Lower lobe of right lung (tissue), 2 donors: Measurements from ENCODE around the gene ARHGAP40. TPM values are rescaled to one million over a fixed set of nuclear protein-coding genes. Genes with fewer than 3 reads are reported as not detected.
"Not testable (repeated sequence)": the region's sequence is repeated elsewhere in the genome, so short reads cannot be mapped to it uniquely, and the experiment has no call there.

ENCODE experiments used
- ATAC-seq, 2 donors: fragments of 200-7000 bp; cut with Tn5 transposase; one replicate each; pipeline ENCODE4 v1.9.1; 2020 to 2022; ENCODE audit warnings: mild to moderate bottlenecking in 2 of 2, moderate library complexity in 2 of 2
- DNase-seq: peaks from one replicate; pipeline ENCODE4 v3.0.0-alpha.2; 2020
- H3K27ac ChIP-seq: fragments of 200-600 bp; one replicate; pipeline ENCODE4 v1.8.0; 2022
- H3K27me3 ChIP-seq: fragments of 200-600 bp; one replicate; pipeline ENCODE4 v1.8.0; 2022; ENCODE audit warnings: low read depth
- H3K36me3 ChIP-seq: fragments of 200-600 bp; one replicate; pipeline ENCODE4 v1.8.0; 2022; ENCODE audit warnings: mild to moderate bottlenecking
- H3K4me1 ChIP-seq: fragments of 200-600 bp; one replicate; pipeline ENCODE4 v1.8.0; 2022
- H3K4me3 ChIP-seq: fragments of 200-600 bp; one replicate; pipeline ENCODE4 v1.8.0; 2022; ENCODE audit warnings: mild to moderate bottlenecking
- H3K9me3 ChIP-seq: fragments of 200-600 bp; one replicate; pipeline ENCODE4 v1.8.0; 2022
- CTCF ChIP-seq: fragments of 200-600 bp; IDR thresholded peaks from one replicate; pipeline ENCODE4 v1.8.0; 2022; ENCODE audit warnings: antibody characterized with exemption, mild to moderate bottlenecking
- intact Hi-C: fragments of 100-400 bp; cut with DNase I; formaldehyde crosslinking; loops from one replicate; pipeline ENCODE4 v1.11.0; 2022
- total RNA-seq: library from RNA; stranded (reverse); fragmentation: NEBNext Ultra II Directional; extraction: Animal tissue kit (Norgen Biotek cat#: 25700); gene quantifications from one replicate; pipeline ENCODE4 v1.2.1, GENCODE V29; 2021
- donor health status: DM: no; HTN: yes; CAD: no; lungs with severe emphysema.

The ARHGAP40 gene
- total RNA-seq, 1 donor from 2014 or later: 0.83 TPM

GRCh38 chr20:38589351-38589750 lies 12.3 kb upstream of the ARHGAP40 start:
- Histone ChIP-seq H3K36me3 (no peaks in the 10 kb centered on the region), H3K27me3 (peaks cover 10% of the 10 kb centered on the region), H3K4me3 (no peak overlapping the region), H3K27ac (no peak overlapping the region), H3K9me3 (no peaks in the 10 kb centered on the region), H3K4me1 (no peaks in the 10 kb centered on the region)
- DNase-seq: no peak
- intact Hi-C loops: no loop called here
- no peak for ATAC-seq
- no peak for TF ChIP-seq CTCF

- no peak overlapping the region for H3K4me3 ChIP-seq
- ATAC-seq: peak in 1 of 2 donors; percentile 38
- H3K4me1 ChIP-seq: no peaks in the 10 kb centered on the region
- no peaks in the 10 kb centered on the region for H3K36me3 ChIP-seq
- H3K27me3 ChIP-seq: peaks cover 10% of the 10 kb centered on the region
- H3K9me3 ChIP-seq: no peaks in the 10 kb centered on the region
- no peak for TF ChIP-seq CTCF
- intact Hi-C loops: no loop called here
- DNase-seq: no peak
- H3K27ac ChIP-seq: no peak overlapping the region
These were observed 11.5 kb upstream of the ARHGAP40 start for GRCh38 chr20:38589967-38590675.

GRCh38 chr20:38590676-38591473 lies 10.7 kb upstream of the ARHGAP40 start:
- no peaks in the 10 kb centered on the region for H3K36me3 ChIP-seq
- DNase-seq (no peak), ATAC-seq (no peak)
- peaks cover 4% of the 10 kb centered on the region for H3K27me3 ChIP-seq
- TF ChIP-seq CTCF: no peak
- H3K4me1 ChIP-seq: no peaks in the 10 kb centered on the region
- H3K27ac ChIP-seq: no peak overlapping the region
- H3K4me3 ChIP-seq: no peak overlapping the region
- no peaks in the 10 kb centered on the region for H3K9me3 ChIP-seq
- intact Hi-C loops: no loop called here

- Histone ChIP-seq H3K27ac (no peak overlapping the region), H3K4me1 (no peaks in the 10 kb centered on the region), H3K36me3 (no peaks in the 10 kb centered on the region), H3K4me3 (no peak overlapping the region), H3K9me3 (no peaks in the 10 kb centered on the region), H3K27me3 (no peaks in the 10 kb centered on the region)
- DNase-seq: no peak
- intact Hi-C loops: no loop called here
- no peak for ATAC-seq
- TF ChIP-seq CTCF: no peak
These were observed 9.9 kb upstream of the ARHGAP40 start for GRCh38 chr20:38591474-38592410.

GRCh38 chr20:38592411-38592790 lies 9.2 kb upstream of the ARHGAP40 start:
- H3K27ac ChIP-seq, H3K4me1 ChIP-seq, H3K4me3 ChIP-seq, H3K27me3 ChIP-seq, H3K36me3 ChIP-seq, H3K9me3 ChIP-seq, intact Hi-C loops, DNase-seq, ATAC-seq: not testable (repeated sequence)

GRCh38 chr20:38594281-38594680 lies 7.3 kb upstream of the ARHGAP40 start:
- H3K9me3 ChIP-seq, H3K4me3 ChIP-seq, intact Hi-C loops, DNase-seq, H3K27ac ChIP-seq, H3K4me1 ChIP-seq, ATAC-seq, H3K27me3 ChIP-seq, H3K36me3 ChIP-seq: not testable (repeated sequence)

- H3K27me3 ChIP-seq, H3K9me3 ChIP-seq, H3K4me3 ChIP-seq, ATAC-seq, H3K4me1 ChIP-seq, DNase-seq, intact Hi-C loops, H3K36me3 ChIP-seq, H3K27ac ChIP-seq: not testable (repeated sequence)
These were observed 5.7 kb upstream of the ARHGAP40 start for GRCh38 chr20:38595886-38596285.
